ENCODE results near the gene MRPS9. TPM values are rescaled to one million over a fixed set of nuclear protein-coding genes. Genes with fewer than 3 reads are reported as not detected.

Gene MRPS9
- total RNA-seq, 4 donors from 2014 or later: 34.9 to 79.5 (median 38.6) TPM

Other genes starting within 250 kb of the MRPS9 start
- gene POU3F3, start 184.0 kb upstream of the MRPS9 start, total RNA-seq: not detected
- not detected for gene GPR45, start 203.7 kb downstream of the MRPS9 start, total RNA-seq

Measured in gastrocnemius medialis (tissue), 4 donors.